GM15510 (cell line): ENCODE results near the gene PANX2.

Experiments
- POLR2A ChIP-seq: IDR thresholded peaks from 3 replicates; pipeline ENCODE4 v1.6.1; 2011; ENCODE audit warnings: borderline replicate concordance; ENCODE audit not compliant: insufficient read length; ENCODE audit errors: extremely low read depth

PANX2 gene

DNA sequence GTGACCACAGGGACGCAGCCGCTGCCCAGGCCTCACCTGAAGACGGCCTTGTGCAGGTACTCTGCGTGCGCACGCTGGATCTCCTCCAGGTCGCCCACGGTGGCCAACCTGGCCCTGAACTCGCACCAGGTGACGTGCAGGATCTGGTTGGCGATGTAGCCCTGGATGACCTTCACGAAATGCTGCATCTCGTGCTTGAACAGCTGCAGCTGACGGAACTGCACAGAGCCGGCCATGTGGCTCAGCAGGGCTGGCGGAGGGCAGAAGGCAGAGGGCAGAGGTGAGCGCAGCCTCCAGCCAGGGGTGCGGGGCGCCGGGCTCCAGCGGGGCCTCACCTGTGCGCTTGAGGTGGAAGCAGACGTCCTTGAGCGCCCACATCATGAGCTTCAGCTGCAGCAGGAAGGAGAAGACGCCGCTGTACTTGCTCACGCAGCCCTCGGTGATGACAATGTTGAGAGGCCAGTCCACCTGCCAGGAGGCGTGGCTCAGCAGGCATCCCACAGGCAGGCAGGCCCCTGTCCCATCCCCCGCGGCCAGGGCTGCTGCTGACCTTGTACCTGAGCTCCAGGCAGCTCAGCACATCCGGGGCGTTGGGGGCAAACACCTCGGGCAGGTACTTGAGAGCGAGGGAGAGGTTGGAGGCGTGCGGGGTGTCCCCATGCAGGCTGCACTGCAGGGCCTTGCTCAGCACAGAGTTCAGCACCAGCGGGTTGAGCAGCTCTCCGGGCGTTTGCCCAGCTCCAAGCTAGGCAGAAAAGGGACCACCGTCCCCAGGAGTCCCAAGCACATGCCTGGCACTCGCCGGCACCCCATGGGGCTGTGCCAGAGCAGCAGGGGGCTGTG, 47.8 kb downstream of the PANX2 start:
- TF ChIP-seq POLR2A, result no peak

DNA sequence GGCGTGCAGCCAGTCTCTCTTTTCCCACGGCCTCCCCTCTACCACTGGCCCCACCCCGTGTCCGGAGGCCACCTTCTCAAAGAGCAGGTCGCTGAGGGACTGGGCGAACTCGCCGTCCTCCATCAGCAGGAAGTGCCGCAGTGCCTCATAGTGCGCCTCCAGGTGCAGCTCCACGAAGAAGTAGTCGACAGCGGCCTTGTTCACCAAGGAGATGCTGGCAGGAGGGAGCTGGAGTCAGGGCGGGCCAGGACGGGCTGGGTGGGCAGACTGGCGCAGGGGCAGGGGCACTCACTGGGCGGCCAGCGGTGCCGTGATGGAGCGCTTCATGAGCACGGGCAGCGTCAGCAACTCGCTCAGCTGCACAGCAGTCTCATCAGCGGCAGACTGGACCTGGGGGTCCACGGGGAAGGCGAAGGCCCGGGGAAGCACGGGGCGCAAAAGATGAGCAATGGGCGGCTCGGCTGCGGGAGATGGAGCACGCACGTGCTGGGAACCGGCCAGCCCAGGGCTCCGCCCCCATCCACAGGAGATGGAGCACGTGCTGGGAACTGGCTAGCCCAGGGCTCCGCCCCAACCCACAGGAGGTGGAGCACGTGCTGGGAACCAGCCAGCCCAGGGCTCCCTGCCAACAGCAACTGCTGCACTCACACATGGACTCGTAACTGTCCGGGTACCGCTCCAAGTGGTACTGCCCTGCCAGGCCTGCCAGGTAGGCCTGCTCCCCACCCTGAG, 48.6 kb downstream of the PANX2 start:
- TF ChIP-seq POLR2A, result no peak

- TF ChIP-seq POLR2A, result no peak
Observed at GRCh38 chr22:50219800-50220602, 49.5 kb downstream of the PANX2 start.

- no peak for TF ChIP-seq POLR2A
Observed at GRCh38 chr22:50220603-50221409, 50.3 kb downstream of the PANX2 start.

GRCh38 chr22:50221410-50222300, 51.1 kb downstream of the PANX2 start:
- TF ChIP-seq POLR2A, result no peak

DNA sequence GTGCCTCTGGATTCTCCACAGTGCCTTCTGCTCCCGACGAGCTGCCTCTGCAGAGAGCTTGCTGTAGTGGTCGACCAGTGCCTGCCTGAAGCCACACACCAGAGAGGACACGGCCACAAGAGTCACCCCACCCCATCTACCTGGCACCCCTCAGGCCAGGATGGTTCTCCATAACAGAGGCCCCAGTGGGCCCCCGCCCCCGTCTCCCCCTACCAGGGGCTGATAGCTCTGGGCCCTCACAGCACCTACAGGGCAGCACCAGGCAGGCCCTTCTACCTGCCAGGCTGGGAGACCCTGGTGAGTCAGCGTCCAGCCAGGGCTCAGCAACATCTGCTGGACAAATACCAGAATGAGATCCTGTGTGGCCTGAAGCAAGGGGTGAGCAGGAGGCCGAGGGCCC, 52.0 kb downstream of the PANX2 start:
- TF ChIP-seq POLR2A, result no peak

DNA sequence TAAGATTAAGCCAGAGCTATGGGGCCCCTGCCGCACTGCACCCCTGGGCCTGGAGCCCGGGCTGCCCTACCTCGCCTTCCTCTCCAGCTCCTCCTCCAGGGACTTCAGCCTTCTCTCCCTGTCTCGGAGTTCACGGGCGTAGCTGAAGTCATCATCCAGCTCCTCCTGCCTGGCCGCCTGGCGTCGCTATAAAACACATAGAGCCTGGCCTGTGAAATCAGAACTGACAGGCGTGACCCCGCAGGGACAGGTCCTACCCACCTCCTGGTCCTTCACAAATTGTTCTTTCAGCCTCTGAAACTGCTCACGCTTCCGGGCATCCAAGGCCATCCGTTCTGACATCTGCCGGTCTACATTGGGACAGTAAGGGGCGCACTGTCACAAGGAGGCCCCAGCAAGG, 53.5 kb downstream of the PANX2 start:
- TF ChIP-seq POLR2A, result no peak

GRCh38 chr22:50225200-50225969, 54.9 kb downstream of the PANX2 start:
- no peak for TF ChIP-seq POLR2A

- TF ChIP-seq POLR2A, result no peak
Observed at GRCh38 chr22:50226063-50226874, 55.7 kb downstream of the PANX2 start.

DNA sequence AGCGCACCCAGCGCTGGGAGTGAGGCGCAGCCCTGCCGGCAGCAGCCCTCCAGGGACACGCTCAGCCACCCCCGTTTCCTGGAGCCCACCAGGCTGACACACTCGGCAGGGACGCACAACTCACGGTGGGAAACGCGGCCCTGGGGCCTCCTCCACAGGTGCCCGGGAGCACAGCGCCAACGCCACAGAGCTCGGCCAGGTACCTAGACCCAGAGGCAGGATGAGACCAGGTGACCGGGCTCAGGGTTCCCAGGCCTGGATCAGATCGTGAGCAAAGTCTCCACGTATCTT, 56.3 kb downstream of the PANX2 start:
- no peak for TF ChIP-seq POLR2A

DNA sequence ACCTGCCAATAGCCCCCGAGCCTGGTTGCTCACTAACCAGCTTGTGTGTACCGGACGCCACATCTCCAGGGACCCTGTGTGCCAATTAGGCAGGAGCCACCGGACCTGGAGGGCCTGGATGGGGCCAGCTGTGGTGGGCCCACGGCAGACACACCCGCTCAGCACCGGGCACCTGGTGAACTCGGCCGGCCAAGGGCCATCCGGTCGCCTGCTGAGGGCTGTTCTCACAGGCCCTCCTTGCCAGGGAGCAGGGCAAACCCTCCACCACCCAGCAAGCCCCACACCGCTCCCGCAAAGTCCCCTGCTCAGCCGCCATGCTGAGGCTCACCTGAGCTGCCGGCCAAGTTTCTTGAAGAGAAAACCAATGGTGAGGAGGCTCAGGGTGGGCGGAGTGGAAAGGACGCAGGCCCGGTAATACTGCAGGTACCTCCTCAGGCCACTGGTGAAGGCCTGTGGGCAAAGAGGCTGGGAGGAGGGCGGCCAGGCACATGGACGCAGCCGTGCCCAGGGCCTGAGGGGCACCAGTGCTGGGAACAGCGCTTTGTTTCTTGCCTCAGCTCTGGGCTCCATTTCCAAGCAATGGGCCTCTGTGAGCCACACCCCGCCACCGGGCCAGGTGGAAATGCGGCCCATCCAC, 57.2 kb downstream of the PANX2 start:
- no peak for TF ChIP-seq POLR2A

DNA sequence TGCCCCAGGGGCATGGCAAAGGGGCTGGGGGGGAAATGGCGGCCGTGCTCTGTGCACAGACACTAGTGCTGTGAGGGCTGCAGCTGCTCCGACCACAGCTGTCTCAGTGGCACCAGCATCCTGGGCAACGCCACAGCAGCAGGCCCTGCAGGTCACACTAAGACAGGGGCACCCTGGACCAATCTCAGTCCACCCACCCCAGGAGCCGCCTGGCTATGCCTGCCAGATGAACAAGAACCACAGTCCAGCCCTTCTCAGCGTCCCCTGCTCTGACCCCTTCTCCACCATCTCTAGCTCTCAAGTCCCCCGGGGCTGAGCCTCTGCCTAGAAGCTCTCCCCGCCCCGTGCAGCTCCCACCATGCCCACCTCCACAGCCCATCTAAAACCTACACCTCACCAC, 57.8 kb downstream of the PANX2 start:
- no peak for TF ChIP-seq POLR2A
